Spleen (tissue), 11 donors: Measurements from ENCODE around the gene CEP76. TPM values are rescaled to one million over a fixed set of nuclear protein-coding genes. Genes with fewer than 3 reads are reported as not detected.
A peak's percentile ranks its signal among the peaks of the same experiment; 100 is the strongest.

ENCODE experiments used
- DNase-seq: peaks from one replicate; pipeline ENCODE4 v3.0.0-alpha.2; 2020
- H3K27ac ChIP-seq, 8 donors: fragments of 200-600 bp; sonication (generic) in 7 of 8; 1 replicate in 4 of 8; 2 replicates in 4 of 8; pipeline versions ENCODE4 v1.5.0 to v1.8.0; 2016 to 2021; ENCODE audit warnings: inconsistent platforms in 4 of 8, mild to moderate bottlenecking in 4 of 8, moderate library complexity in 1 of 8
- H3K27me3 ChIP-seq, 7 donors: fragments of 200-600 bp; sonication (generic) in 6 of 7; replicated peaks in 1 of 7; 1 replicate in 4 of 7; 2 replicates in 3 of 7; pipeline versions ENCODE4 v1.5.0 to v1.8.0; 2016 to 2021; ENCODE audit warnings: inconsistent platforms in 3 of 7, mild to moderate bottlenecking in 1 of 7
- H3K36me3 ChIP-seq, 6 donors: fragments of 200-600 bp; sonication (generic) in 5 of 6; 1 replicate in 4 of 6; 2 replicates in 2 of 6; pipeline versions ENCODE4 v1.5.0 to v1.8.0; 2016 to 2021; ENCODE audit warnings: inconsistent platforms in 2 of 6
- H3K4me1 ChIP-seq, 6 donors: fragments of 200-600 bp; sonication (generic) in 5 of 6; 1 replicate in 3 of 6; 2 replicates in 3 of 6; pipeline versions ENCODE4 v1.5.0 to v1.8.0; 2016 to 2021; ENCODE audit warnings: inconsistent platforms in 3 of 6
- H3K4me3 ChIP-seq, 8 donors: fragments of 200-600 bp; sonication (generic) in 7 of 8; 1 replicate in 4 of 8; 2 replicates in 4 of 8; pipeline versions ENCODE4 v1.5.0 to v1.8.0; 2016 to 2021; ENCODE audit warnings: inconsistent platforms in 4 of 8, mild to moderate bottlenecking in 4 of 8, moderate library complexity in 2 of 8
- H3K9me3 ChIP-seq, 8 donors: fragments of 200-600 bp; sonication (generic) in 7 of 8; 1 replicate in 4 of 8; 2 replicates in 4 of 8; pipeline versions ENCODE4 v1.5.0 to v1.8.0; 2016 to 2021; ENCODE audit warnings: inconsistent platforms in 4 of 8
- CTCF ChIP-seq, 11 experiments: fragments of 200-600 bp in 7 of 11; fragments of 450-650 bp in 4 of 11; sonication (generic) in 4 of 11; IDR thresholded peaks in 8 of 11; conservative IDR thresholded peaks in 3 of 11; 1 replicate in 7 of 11; 2 replicates in 4 of 11; pipeline versions ENCODE4 v1.4.0 to v1.8.0; 2016 to 2021; ENCODE audit warnings: antibody characterized with exemption in 11 of 11, inconsistent platforms in 4 of 11, mild to moderate bottlenecking in 1 of 11
- POLR2A ChIP-seq, 3 donors: fragments of 450-650 bp; IDR thresholded peaks; one replicate each; pipeline ENCODE4 v1.5.1; 2017; ENCODE audit warnings: antibody characterized with exemption in 3 of 3, mild to moderate bottlenecking in 1 of 3
- POLR2AphosphoS5 ChIP-seq, 3 donors: sonication (generic); formaldehyde crosslinking; IDR thresholded peaks; one replicate each; pipeline ENCODE4 v1.5.1; 2017; ENCODE audit warnings: antibody characterized with exemption in 3 of 3
- WGBS, 5 donors: extraction: QIAGEN DNeasy Blood & Tissue Kit in 3 of 5; methylation state at CpG; one replicate each; pipeline versions ENCODE4 v1.1.5 to v1.1.7; 2013 to 2018; 5-methylcytosine and 5-hydroxymethylcytosine counted together
- intact Hi-C: fragments of 100-400 bp; cut with DNase I; formaldehyde crosslinking; loops from one replicate; pipeline ENCODE4 v1.15.0; 2023; ENCODE audit warnings: low total_unique reads
- polyA plus RNA-seq, 3 donors: library from polyadenylated mRNA; stranded (reverse); fragments of 200-250 nt; gene quantifications; one replicate each; pipeline ENCODE4 v1.2.1, GENCODE V29; 2013
- total RNA-seq, 7 donors: library from RNA; depleted of rRNA in 3 of 7; stranded (reverse); fragments of >200 nt in 3 of 7; fragmentation: NEBNext Ultra II Directional in 4 of 7; extraction: Animal tissue kit (Norgen Biotek cat#: 25700) in 4 of 7; gene quantifications; one replicate each; pipeline versions ENCODE4 v1.1.0 to v1.2.1, GENCODE V29; 2016 to 2021
- donor health status: healthy with polysubstance abuse.
- donor health status: DM: no; HTN: no; CAD: no; lungs with moderate emphysema.
- donor health status: DM: no; HTN: no; CAD: no.
- donor health status: Bipolar disorder and iron deficiency.
- donor health status: healthy.
- donor health status: DM: no; HTN: no; CAD: no.
- donor health status: DM: yes; HTN: yes; CAD: no.

The CEP76 gene
- total and polyA plus RNA-seq, 10 donors = 1.5 to 21.2 (median 6.3) TPM

GRCh38 chr18:12747530-12748315 is 45.2 kb upstream of the CEP76 start:
- Histone ChIP-seq H3K27ac (no peak overlapping the region), H3K4me1 (peaks cover 0 to 12% (median 0%) of the 10 kb centered on the region in 6 donors), H3K27me3 (peaks cover 0 to 8% (median 0%) of the 10 kb centered on the region in 7 donors), H3K36me3 (no peaks in the 10 kb centered on the region), H3K4me3 (no peak overlapping the region), H3K9me3 (no peaks in the 10 kb centered on the region)
- DNase-seq = no peak
- intact Hi-C loops = no loop called here
- 84 to 89% (median 85%) methylated on average over 8 of the region's 8 CpGs for WGBS, 5 donors
- no peak for TF ChIP-seq CTCF (IDR thresholded peaks at IDR 0.05 in 8 of 11, conservative IDR thresholded peaks at IDR 0.05 in 3 of 11)
- TF ChIP-seq POLR2AphosphoS5 (IDR thresholded peaks at IDR 0.05) = no peak
- no peak for TF ChIP-seq POLR2A (IDR thresholded peaks at IDR 0.05)

DNA sequence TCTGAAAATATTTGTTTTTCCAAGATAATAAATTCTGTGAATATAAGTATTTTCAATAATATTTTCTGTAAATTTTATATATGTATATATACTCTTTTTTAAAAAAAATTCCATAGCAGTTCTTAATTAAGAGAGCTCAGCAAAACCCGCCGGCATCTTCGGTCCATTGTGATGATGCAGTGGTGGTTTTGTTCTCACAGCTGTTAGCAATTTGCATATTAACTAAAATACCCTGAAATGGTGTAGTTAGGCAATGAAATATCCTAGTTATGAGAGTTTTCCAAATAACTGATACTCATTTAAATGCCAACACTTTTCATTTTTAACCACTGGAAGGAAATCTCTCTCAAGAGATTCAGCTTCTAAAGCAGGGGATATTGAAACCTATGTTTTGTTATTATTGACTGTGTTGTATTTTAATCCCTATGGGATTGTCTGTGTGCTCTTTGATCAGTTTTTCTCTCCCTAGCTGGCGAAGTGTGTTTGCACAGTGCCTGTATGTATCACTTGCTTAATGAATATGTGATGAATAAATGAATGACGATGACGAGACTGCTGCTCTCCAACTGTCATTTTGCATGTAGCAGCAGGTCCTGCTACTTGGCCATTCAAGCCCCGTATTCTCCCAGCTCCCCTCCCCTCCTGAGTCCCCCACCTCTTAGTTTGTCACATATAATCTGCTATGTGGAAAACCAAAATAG is 42.7 kb upstream of the CEP76 start:
- H3K27ac ChIP-seq = no peak overlapping the region
- TF ChIP-seq POLR2AphosphoS5 (IDR thresholded peaks at IDR 0.05) = no peak
- no peak for TF ChIP-seq POLR2A (IDR thresholded peaks at IDR 0.05)
- no peak for TF ChIP-seq CTCF (IDR thresholded peaks at IDR 0.05 in 8 of 11, conservative IDR thresholded peaks at IDR 0.05 in 3 of 11)
- no peak for DNase-seq
- peaks cover 0 to 8% (median 0%) of the 10 kb centered on the region in 6 donors for H3K4me1 ChIP-seq
- no peaks in the 10 kb centered on the region for H3K9me3 ChIP-seq
- 81 to 92% (median 85%) methylated on average over 7 of the region's 7 CpGs for WGBS, 5 donors
- intact Hi-C loops = no loop called here
- no peak overlapping the region for H3K4me3 ChIP-seq
- no peaks in the 10 kb centered on the region for H3K36me3 ChIP-seq
- H3K27me3 ChIP-seq = peaks cover 0 to 8% (median 0%) of the 10 kb centered on the region in 7 donors

- Histone ChIP-seq H3K9me3 (no peaks in the 10 kb centered on the region), H3K36me3 (no peaks in the 10 kb centered on the region), H3K27ac (no peak overlapping the region), H3K4me3 (no peak overlapping the region), H3K4me1 (no peaks in the 10 kb centered on the region), H3K27me3 (peaks cover 0 to 5% (median 0%) of the 10 kb centered on the region in 7 donors)
- WGBS, 5 donors = 0 to 11% (median 5%) methylated on average over 2 of the region's 2 CpGs
- no peak for DNase-seq
- intact Hi-C loops = no loop called here
- TF ChIP-seq CTCF (IDR thresholded peaks at IDR 0.05 in 8 of 11, conservative IDR thresholded peaks at IDR 0.05 in 3 of 11) (peak; percentile 22 to 71 (median 61)), POLR2A (IDR thresholded peaks at IDR 0.05) (no peak)
Measured at GRCh38 chr18:12744103-12744502, 41.6 kb upstream of the CEP76 start.

- H3K9me3 ChIP-seq = no peaks in the 10 kb centered on the region
- WGBS, 5 donors = 71 to 89% (median 84%) methylated on average over 5 of the region's 5 CpGs
- TF ChIP-seq POLR2AphosphoS5 (IDR thresholded peaks at IDR 0.05) (no peak), POLR2A (IDR thresholded peaks at IDR 0.05) (no peak)
- intact Hi-C loops = no loop called here
- no peak overlapping the region for H3K4me3 ChIP-seq
- H3K4me1 ChIP-seq = no peaks in the 10 kb centered on the region
- H3K27me3 ChIP-seq = no peaks in the 10 kb centered on the region
- no peaks in the 10 kb centered on the region for H3K36me3 ChIP-seq
- no peak for DNase-seq
- H3K27ac ChIP-seq = no peak overlapping the region
Measured at GRCh38 chr18:12742453-12742852, 39.9 kb upstream of the CEP76 start.
